ENCODE measurements around the gene HOXB1. TPM values are rescaled to one million over a fixed set of nuclear protein-coding genes. Genes with fewer than 3 reads are reported as not detected.
"Not testable (repeated sequence)": the region's sequence is repeated elsewhere in the genome, so short reads cannot be mapped to it uniquely, and the experiment has no call there.

Gene HOXB1
- total RNA-seq, 4 donors from 2014 or later: not detected

- TF ChIP-seq CTCF (IDR thresholded peaks at IDR 0.05) (no peak), POLR2A (IDR thresholded peaks at IDR 0.05) (no peak), EP300 (IDR thresholded peaks at IDR 0.05) (no peak)
- peaks cover 0 to 11% (median 1%) of the 10 kb centered on the region in 4 donors for H3K4me1 ChIP-seq
- H3K27me3 ChIP-seq: peaks cover 0 to 27% of the 10 kb centered on the region in 2 donors
- WGBS, 2 donors: 80 to 82% methylated on average over 2 of the region's 2 CpGs
- no peaks in the 10 kb centered on the region for H3K9me3 ChIP-seq
- no peak for DNase-seq (ENCODE audit: low spot score in 2 of 2)
- H3K36me3 ChIP-seq: no peaks in the 10 kb centered on the region
- no peak overlapping the region for H3K4me3 ChIP-seq
- H3K27ac ChIP-seq: no peak overlapping the region
These were observed 46.0 kb downstream of the HOXB1 start for GRCh38 chr17:48484850-48485249.

- TF ChIP-seq EP300 (IDR thresholded peaks at IDR 0.05): no peak
- TF ChIP-seq CTCF (IDR thresholded peaks at IDR 0.05): no peak
- TF ChIP-seq POLR2A (IDR thresholded peaks at IDR 0.05): no peak
- H3K4me1 ChIP-seq: peaks cover 0 to 11% (median 1%) of the 10 kb centered on the region in 4 donors
- no peaks in the 10 kb centered on the region for H3K9me3 ChIP-seq
- 84 to 89% methylated on average over 3 of the region's 3 CpGs for WGBS, 2 donors
- H3K27me3 ChIP-seq: peaks cover 0 to 21% of the 10 kb centered on the region in 2 donors
- no peak for DNase-seq (ENCODE audit: low spot score in 2 of 2)
- H3K36me3 ChIP-seq: no peaks in the 10 kb centered on the region
- H3K27ac ChIP-seq: no peak overlapping the region
- H3K4me3 ChIP-seq: no peak overlapping the region
These were observed 46.6 kb downstream of the HOXB1 start for GRCh38 chr17:48484256-48484655.

GRCh38 chr17:48483471-48484131 lies 47.2 kb downstream of the HOXB1 start:
- Histone ChIP-seq H3K27ac (no peak overlapping the region), H3K36me3 (no peaks in the 10 kb centered on the region), H3K27me3 (peaks cover 0 to 16% of the 10 kb centered on the region in 2 donors), H3K9me3 (no peaks in the 10 kb centered on the region), H3K4me1 (peaks cover 0 to 11% (median 1%) of the 10 kb centered on the region in 4 donors), H3K4me3 (no peak overlapping the region)
- no peak for TF ChIP-seq EP300 (IDR thresholded peaks at IDR 0.05)
- TF ChIP-seq CTCF (IDR thresholded peaks at IDR 0.05): no peak
- no peak for TF ChIP-seq POLR2A (IDR thresholded peaks at IDR 0.05)
- 18 to 35% methylated on average over 6 of the region's 6 CpGs for WGBS, 2 donors
- DNase-seq (ENCODE audit: low spot score in 2 of 2): no peak

- Histone ChIP-seq H3K9me3 (no peaks in the 10 kb centered on the region), H3K27ac (no peak overlapping the region), H3K27me3 (peaks cover 0 to 14% of the 10 kb centered on the region in 2 donors), H3K36me3 (no peaks in the 10 kb centered on the region), H3K4me1 (peaks cover 0 to 11% (median 1%) of the 10 kb centered on the region in 4 donors), H3K4me3 (no peak overlapping the region)
- DNase-seq (ENCODE audit: low spot score in 2 of 2): no peak
- TF ChIP-seq EP300 (IDR thresholded peaks at IDR 0.05) (no peak), CTCF (IDR thresholded peaks at IDR 0.05) (no peak), POLR2A (IDR thresholded peaks at IDR 0.05) (no peak)
- 56 to 66% methylated on average over 6 of the region's 6 CpGs for WGBS, 2 donors
These were observed 47.8 kb downstream of the HOXB1 start for GRCh38 chr17:48483004-48483403.

GRCh38 chr17:48482301-48482700 lies 48.5 kb downstream of the HOXB1 start:
- Histone ChIP-seq H3K27me3 (peaks cover 0 to 17% of the 10 kb centered on the region in 2 donors), H3K4me1 (peaks cover 0 to 11% (median 1%) of the 10 kb centered on the region in 4 donors)
- H3K4me3 ChIP-seq; H3K27ac ChIP-seq; H3K9me3 ChIP-seq; H3K36me3 ChIP-seq; DNase-seq (ENCODE audit: low spot score in 2 of 2): not testable (repeated sequence)
- WGBS, 2 donors: 91 to 93% methylated on average over 4 of the region's 4 CpGs
